Caco-2 (cell line): ENCODE results near the gene UNC79. TPM values are rescaled to one million over a fixed set of nuclear protein-coding genes. Genes with fewer than 3 reads are reported as not detected.

ENCODE experiments used
- BruUV-seq: library from RNA; stranded (reverse); fragments of 400-500 nt; replicated peaks from 2 replicates; lab custom pipeline; 2021; lab: Mats Ljungman, UMichigan
- CTCF ChIA-PET: fragments of 300-600 bp; sonication (Branson Sonifier 250); formaldehyde crosslinking; loops from one replicate; lab custom pipeline; 2022; ENCODE audit warnings: antibody characterized with exemption; lab: Charles Lee
- POLR2A ChIA-PET: fragments of 300-600 bp; sonication (Branson Sonifier 250); formaldehyde crosslinking; loops from one replicate; lab custom pipeline; 2022; ENCODE audit warnings: antibody characterized with exemption; lab: Charles Lee
- DNase-seq, 2 experiments: peaks; one replicate each; pipeline versions ENCODE4 v3.0.0 to v3.0.0-alpha.2; 2020 to 2022
- H3K27me3 ChIP-seq: replicated peaks from 2 replicates; pipeline ENCODE4 v1.6.0; 2011; ENCODE audit warnings: low read length; ENCODE audit not compliant: control insufficient read depth, insufficient read depth
- H3K36me3 ChIP-seq: 2 replicates; pipeline ENCODE4 v1.5.1; 2011; ENCODE audit warnings: low read length; ENCODE audit not compliant: control insufficient read depth, insufficient read depth
- H3K4me1 ChIP-seq: fragments of 250-450 bp; sonication (Bioruptor Pico); 2 replicates; pipeline ENCODE4 v1.5.1; 2020; ENCODE audit warnings: mild to moderate bottlenecking
- H3K4me3 ChIP-seq: 2 replicates; pipeline ENCODE4 v1.5.1; 2011; ENCODE audit warnings: low read depth, mild to moderate bottlenecking, control low read depth, low read length
- H3K9me3 ChIP-seq: fragments of 250-450 bp; sonication (Bioruptor Pico); 2 replicates; pipeline ENCODE4 v1.5.1; 2020; ENCODE audit warnings: mild to moderate bottlenecking, moderate library complexity
- H3K27ac Mint-ChIP-seq: one replicate; pipeline ENCODE4 v1.8.0; 2022; ENCODE audit warnings: mixed read lengths; ENCODE audit not compliant: unreplicated experiment
- H3K27me3 Mint-ChIP-seq: one replicate; pipeline ENCODE4 v1.8.0; 2022; ENCODE audit warnings: mixed read lengths; ENCODE audit not compliant: insufficient read depth, unreplicated experiment
- H3K36me3 Mint-ChIP-seq: one replicate; pipeline ENCODE4 v1.8.0; 2022; ENCODE audit warnings: mild to moderate bottlenecking, mixed read lengths; ENCODE audit not compliant: insufficient read depth, unreplicated experiment
- H3K4me1 Mint-ChIP-seq: one replicate; pipeline ENCODE4 v1.8.0; 2022; ENCODE audit warnings: low read depth, mixed read lengths; ENCODE audit not compliant: unreplicated experiment
- H3K4me3 Mint-ChIP-seq: one replicate; pipeline ENCODE4 v1.8.0; 2022; ENCODE audit warnings: mild to moderate bottlenecking, moderate library complexity, mixed read lengths; ENCODE audit not compliant: unreplicated experiment
- H3K9me3 Mint-ChIP-seq: one replicate; pipeline ENCODE4 v1.8.0; 2022; ENCODE audit warnings: mixed read lengths; ENCODE audit not compliant: unreplicated experiment
- intact Hi-C: fragments of 100-400 bp; cut with micrococcal nuclease; formaldehyde crosslinking; loops from one replicate; pipeline ENCODE4 v1.10.0; 2022; ENCODE audit not compliant: unreplicated experiment
- total RNA-seq: library from RNA; stranded (reverse); gene quantifications from 2 replicates; pipeline ENCODE4 v1.2.3, GENCODE V29; 2022
- TF ChIP-seq, protein P1 (sequence below), 2 experiments: fragments of 200-600 bp in 1 of 2; IDR thresholded peaks; 1 replicate in 1 of 2; 2 replicates in 1 of 2; pipeline versions ENCODE4 v1.5.1 to v1.8.0; 2011 to 2022; ENCODE audit warnings: antibody characterized with exemption in 1 of 2, control low read depth in 1 of 2, inconsistent platforms in 1 of 2, low read depth in 1 of 2, low read length in 1 of 2, mild to moderate bottlenecking in 1 of 2, moderate library complexity in 1 of 2; ENCODE audit not compliant: insufficient read depth in 1 of 2, severe bottlenecking in 1 of 2, unreplicated experiment in 1 of 2

The UNC79 gene
- total RNA-seq, 1 experiment from 2014 or later, result 0.07 TPM

DNA sequence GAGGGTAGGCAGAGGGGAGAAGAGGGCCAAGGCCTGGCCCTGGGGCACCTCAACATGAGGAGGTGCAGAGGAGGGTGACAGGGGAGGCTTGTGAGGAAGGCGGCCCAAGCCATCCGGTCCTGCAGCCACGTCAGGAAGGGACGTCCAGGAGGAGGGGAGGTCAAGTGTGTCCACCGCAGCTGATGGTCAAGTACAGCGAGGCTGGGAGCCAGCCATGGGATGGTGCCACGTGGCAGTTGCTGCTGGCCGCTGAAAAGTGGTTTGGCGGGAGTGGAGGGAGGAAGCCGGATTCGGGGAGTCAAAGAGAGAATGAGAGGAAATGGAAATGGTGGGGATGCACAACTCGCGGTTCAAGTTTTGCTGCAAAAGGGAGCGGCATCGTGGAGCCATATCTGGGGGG lies 316.4 kb downstream of the UNC79 start:
- Histone ChIP-seq H3K36me3 (no peaks in the 10 kb centered on the region), H3K9me3 (no peaks in the 10 kb centered on the region), H3K27me3 (no peaks in the 10 kb centered on the region), H3K4me1 (no peaks in the 10 kb centered on the region), H3K4me3 (no peak overlapping the region)
- BruUV-seq, result no TSS peak
- ChIA-PET POLR2A (no interaction called here), CTCF (no interaction called here)
- intact Hi-C loops, result no loop called here
- H3K27ac Mint-ChIP-seq, result no peak overlapping the region
- no peaks in the 10 kb centered on the region for H3K36me3 Mint-ChIP-seq
- H3K4me3 Mint-ChIP-seq, result no peak overlapping the region
- H3K9me3 Mint-ChIP-seq, result peaks cover 11% of the 10 kb centered on the region
- no peaks in the 10 kb centered on the region for H3K27me3 Mint-ChIP-seq
- no peak for DNase-seq
- peaks cover 7% of the 10 kb centered on the region for H3K4me1 Mint-ChIP-seq
- TF ChIP-seq, protein P1, sequence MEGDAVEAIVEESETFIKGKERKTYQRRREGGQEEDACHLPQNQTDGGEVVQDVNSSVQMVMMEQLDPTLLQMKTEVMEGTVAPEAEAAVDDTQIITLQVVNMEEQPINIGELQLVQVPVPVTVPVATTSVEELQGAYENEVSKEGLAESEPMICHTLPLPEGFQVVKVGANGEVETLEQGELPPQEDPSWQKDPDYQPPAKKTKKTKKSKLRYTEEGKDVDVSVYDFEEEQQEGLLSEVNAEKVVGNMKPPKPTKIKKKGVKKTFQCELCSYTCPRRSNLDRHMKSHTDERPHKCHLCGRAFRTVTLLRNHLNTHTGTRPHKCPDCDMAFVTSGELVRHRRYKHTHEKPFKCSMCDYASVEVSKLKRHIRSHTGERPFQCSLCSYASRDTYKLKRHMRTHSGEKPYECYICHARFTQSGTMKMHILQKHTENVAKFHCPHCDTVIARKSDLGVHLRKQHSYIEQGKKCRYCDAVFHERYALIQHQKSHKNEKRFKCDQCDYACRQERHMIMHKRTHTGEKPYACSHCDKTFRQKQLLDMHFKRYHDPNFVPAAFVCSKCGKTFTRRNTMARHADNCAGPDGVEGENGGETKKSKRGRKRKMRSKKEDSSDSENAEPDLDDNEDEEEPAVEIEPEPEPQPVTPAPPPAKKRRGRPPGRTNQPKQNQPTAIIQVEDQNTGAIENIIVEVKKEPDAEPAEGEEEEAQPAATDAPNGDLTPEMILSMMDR (IDR thresholded peaks at IDR 0.05; ENCODE audit: insufficient read depth in 1 of 2, low read depth in 1 of 2, low read length in 1 of 2, severe bottlenecking in 1 of 2, unreplicated experiment in 1 of 2), result no peak

DNA sequence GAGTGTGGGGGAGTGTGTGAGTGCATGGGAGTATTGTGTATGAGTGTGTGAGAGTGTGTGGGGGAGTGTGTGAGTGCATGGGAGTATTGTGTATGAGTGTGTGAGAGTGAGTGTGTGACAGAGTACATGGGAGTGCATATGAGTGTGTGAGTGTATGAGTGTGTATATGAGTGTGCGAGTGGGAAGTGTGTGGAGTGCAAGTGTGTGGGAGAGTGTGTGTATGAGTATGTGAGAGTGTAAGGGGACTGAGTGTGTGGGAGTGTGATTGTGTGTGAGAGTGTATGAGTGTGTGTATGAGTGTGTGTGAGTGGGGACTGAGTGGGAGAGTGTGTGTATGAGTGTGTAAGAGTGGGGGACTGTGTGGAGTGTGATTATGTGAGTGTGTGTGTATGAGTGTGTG lies 316.8 kb downstream of the UNC79 start:
- BruUV-seq, result no TSS peak
- Mint-ChIP-seq H3K9me3 (peaks cover 11% of the 10 kb centered on the region), H3K4me3 (no peak overlapping the region), H3K27ac (no peak overlapping the region), H3K27me3 (no peaks in the 10 kb centered on the region), H3K4me1 (peaks cover 7% of the 10 kb centered on the region), H3K36me3 (no peaks in the 10 kb centered on the region)
- intact Hi-C loops, result no loop called here
- no peak overlapping the region for H3K4me3 ChIP-seq
- TF ChIP-seq, protein P1 (IDR thresholded peaks at IDR 0.05; ENCODE audit: insufficient read depth in 1 of 2, low read depth in 1 of 2, low read length in 1 of 2, severe bottlenecking in 1 of 2, unreplicated experiment in 1 of 2), result no peak
- POLR2A ChIA-PET, result no interaction called here
- CTCF ChIA-PET, result no interaction called here
- no peaks in the 10 kb centered on the region for H3K27me3 ChIP-seq
- DNase-seq, result no peak
- no peaks in the 10 kb centered on the region for H3K9me3 ChIP-seq
- no peaks in the 10 kb centered on the region for H3K36me3 ChIP-seq
- H3K4me1 ChIP-seq, result no peaks in the 10 kb centered on the region

DNA sequence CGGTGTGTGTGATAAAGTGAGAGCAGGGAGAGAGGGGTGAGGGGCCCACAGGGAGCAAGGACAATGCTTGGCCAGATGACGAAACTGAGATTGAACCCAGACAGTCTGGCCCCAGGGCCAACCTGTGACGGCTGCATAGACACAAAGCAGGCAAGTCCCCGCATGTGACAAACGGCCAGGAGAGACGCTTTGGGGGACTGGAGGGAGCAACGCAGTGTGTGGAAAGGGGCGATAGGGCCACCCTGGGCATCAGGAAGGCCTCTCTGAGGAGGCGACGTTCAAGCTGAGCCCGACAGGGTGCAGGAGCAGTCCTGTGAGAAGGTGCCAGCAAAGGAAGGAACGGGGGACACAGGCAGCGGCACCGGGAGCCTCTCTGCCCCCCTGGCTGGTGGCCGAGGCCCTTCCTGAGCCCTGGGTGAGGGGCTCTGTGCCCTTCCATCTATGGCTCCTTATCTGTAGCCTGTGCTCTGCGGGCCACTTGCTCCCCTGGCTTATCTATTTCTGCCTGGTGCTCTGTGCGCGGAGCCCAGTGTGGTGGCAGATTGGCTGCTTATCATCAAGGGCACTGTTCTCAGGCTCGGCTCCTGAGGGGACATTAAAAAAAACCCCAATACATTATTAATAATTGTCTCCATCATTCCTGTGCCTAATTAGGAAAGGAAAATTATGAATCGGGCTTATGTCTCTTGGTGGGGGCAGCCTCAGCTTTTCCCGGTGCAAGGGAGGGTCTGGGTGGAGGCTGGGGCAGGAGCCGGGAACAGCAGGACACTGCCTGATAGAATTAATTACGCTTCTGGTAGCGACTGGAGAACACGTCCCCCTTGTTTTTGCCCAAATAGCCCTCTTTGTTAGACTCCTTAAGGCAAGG lies 317.7 kb downstream of the UNC79 start:
- no peaks in the 10 kb centered on the region for H3K36me3 ChIP-seq
- H3K36me3 Mint-ChIP-seq, result no peaks in the 10 kb centered on the region
- peaks cover 11% of the 10 kb centered on the region for H3K9me3 Mint-ChIP-seq
- H3K4me1 ChIP-seq, result no peaks in the 10 kb centered on the region
- TF ChIP-seq, protein P1 (IDR thresholded peaks at IDR 0.05; ENCODE audit: insufficient read depth in 1 of 2, low read depth in 1 of 2, low read length in 1 of 2, severe bottlenecking in 1 of 2, unreplicated experiment in 1 of 2), result no peak
- intact Hi-C loops, result no loop called here
- H3K4me3 ChIP-seq, result no peak overlapping the region
- peaks cover 7% of the 10 kb centered on the region for H3K4me1 Mint-ChIP-seq
- no peak for DNase-seq
- ChIA-PET CTCF (no interaction called here), POLR2A (no interaction called here)
- no TSS peak for BruUV-seq
- H3K27me3 ChIP-seq, result no peaks in the 10 kb centered on the region
- H3K27ac Mint-ChIP-seq, result no peak overlapping the region
- no peaks in the 10 kb centered on the region for H3K27me3 Mint-ChIP-seq
- no peaks in the 10 kb centered on the region for H3K9me3 ChIP-seq
- H3K4me3 Mint-ChIP-seq, result no peak overlapping the region
